ENCODE data around the gene WDR90.
A peak's percentile ranks its signal among the peaks of the same experiment; 100 is the strongest.

The WDR90 gene

DNA sequence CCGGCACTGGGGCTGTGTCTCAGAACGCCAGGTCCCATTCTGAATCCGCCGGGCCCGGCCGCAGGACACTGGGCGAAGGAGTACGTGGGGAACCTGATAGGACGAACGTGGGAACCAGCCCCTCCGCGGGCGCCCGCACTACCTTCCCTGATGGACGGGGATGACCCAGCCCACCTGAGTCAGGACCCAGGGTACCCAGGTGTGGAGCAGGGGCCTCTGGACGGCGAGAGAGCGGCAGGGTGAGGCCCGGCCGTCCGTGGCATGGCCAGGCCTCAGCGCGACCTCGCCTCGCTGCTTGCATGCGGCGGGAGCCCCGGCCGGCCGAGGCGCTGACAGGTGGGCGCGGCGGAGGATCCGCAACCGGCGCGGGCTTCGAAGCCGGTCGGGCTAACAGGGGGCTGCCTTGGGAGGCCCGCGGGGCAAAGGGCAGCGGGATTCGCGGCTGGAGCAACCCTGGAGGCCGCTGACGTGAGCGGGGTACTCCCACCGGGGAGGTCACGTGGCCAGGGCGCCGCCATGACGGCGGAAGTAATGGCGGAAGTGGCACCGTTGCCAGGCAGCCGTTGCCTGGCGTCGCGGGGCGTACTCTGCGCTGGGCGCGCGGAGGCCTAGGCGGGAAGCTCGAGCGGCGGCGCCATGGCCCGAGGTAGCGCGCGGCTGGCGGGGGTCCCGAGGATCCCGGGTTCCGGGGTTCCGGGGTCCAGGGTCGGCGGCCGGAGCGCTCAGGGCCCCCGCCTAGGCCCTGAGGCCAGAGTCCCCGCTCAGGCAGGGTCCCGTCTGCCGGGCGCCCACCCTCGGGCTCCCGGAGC lies at the start of gene WDR90:
WDR90 (plus strand) TSS at position 585 of the 809 bp plus-strand sequence; CDS start at position 637, 52 bp downstream.
- TF ChIP-seq, protein P1, sequence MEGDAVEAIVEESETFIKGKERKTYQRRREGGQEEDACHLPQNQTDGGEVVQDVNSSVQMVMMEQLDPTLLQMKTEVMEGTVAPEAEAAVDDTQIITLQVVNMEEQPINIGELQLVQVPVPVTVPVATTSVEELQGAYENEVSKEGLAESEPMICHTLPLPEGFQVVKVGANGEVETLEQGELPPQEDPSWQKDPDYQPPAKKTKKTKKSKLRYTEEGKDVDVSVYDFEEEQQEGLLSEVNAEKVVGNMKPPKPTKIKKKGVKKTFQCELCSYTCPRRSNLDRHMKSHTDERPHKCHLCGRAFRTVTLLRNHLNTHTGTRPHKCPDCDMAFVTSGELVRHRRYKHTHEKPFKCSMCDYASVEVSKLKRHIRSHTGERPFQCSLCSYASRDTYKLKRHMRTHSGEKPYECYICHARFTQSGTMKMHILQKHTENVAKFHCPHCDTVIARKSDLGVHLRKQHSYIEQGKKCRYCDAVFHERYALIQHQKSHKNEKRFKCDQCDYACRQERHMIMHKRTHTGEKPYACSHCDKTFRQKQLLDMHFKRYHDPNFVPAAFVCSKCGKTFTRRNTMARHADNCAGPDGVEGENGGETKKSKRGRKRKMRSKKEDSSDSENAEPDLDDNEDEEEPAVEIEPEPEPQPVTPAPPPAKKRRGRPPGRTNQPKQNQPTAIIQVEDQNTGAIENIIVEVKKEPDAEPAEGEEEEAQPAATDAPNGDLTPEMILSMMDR (IDR thresholded peaks at IDR 0.05; ENCODE audit: extremely low read depth, insufficient read depth, missing control alignments): no peak
- peak; percentile 99 for DNase-seq (ENCODE audit: low spot score)
- in situ Hi-C loops (cut with MboI; ENCODE audit: low pct_unique_long_range_greater_than_20kb, low sequenced_read_pairs, unreplicated experiment): no loop called here

DNA sequence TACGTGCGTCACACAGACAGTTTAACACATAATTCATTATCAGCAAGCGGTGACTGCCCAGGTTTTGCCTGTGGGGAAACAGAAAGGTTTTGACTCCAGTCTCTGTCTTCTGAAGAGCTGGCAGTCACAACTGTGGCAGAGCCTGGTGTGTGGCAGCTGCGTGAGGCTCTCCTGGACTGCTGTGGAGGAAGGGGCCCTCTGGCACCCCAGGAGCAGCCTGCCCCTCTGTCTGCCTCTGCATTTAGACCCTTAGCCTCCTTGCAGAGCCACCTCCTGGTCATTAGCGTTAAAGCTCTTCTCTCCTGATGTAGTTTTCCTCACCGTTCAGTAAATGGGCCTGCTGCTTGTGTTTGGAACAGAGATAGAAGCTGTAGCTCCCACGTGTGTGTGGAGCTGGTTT lies 48.4 kb upstream of the WDR90 start:
- no peak for DNase-seq (ENCODE audit: low spot score)
- in situ Hi-C loops (cut with MboI; ENCODE audit: low pct_unique_long_range_greater_than_20kb, low sequenced_read_pairs, unreplicated experiment): no loop called here
- TF ChIP-seq, protein P1 (IDR thresholded peaks at IDR 0.05; ENCODE audit: extremely low read depth, insufficient read depth, missing control alignments): peak; percentile 29

DNA sequence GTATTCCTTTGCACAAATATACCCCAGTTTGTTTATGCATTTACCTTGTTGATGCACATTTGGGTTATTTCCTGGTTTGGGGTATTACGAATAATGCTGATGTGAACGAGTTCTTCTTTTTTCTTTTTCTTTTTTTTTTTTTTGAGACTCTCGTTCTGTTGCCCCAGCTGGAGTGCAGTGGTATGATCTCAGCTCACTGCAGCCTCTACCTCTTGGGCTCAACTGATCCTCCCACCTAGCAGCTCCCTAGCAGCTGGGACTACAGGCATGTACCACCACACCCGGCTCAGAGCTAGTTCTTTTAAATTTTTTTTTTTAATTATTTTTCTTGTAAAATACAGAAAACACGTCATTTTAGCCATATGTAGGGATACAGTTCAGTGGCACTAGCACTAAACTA lies 45.2 kb upstream of the WDR90 start:
- DNase-seq (ENCODE audit: low spot score): no peak
- in situ Hi-C loops (cut with MboI; ENCODE audit: low pct_unique_long_range_greater_than_20kb, low sequenced_read_pairs, unreplicated experiment): no loop called here
- TF ChIP-seq, protein P1 (IDR thresholded peaks at IDR 0.05; ENCODE audit: extremely low read depth, insufficient read depth, missing control alignments): no peak

DNA sequence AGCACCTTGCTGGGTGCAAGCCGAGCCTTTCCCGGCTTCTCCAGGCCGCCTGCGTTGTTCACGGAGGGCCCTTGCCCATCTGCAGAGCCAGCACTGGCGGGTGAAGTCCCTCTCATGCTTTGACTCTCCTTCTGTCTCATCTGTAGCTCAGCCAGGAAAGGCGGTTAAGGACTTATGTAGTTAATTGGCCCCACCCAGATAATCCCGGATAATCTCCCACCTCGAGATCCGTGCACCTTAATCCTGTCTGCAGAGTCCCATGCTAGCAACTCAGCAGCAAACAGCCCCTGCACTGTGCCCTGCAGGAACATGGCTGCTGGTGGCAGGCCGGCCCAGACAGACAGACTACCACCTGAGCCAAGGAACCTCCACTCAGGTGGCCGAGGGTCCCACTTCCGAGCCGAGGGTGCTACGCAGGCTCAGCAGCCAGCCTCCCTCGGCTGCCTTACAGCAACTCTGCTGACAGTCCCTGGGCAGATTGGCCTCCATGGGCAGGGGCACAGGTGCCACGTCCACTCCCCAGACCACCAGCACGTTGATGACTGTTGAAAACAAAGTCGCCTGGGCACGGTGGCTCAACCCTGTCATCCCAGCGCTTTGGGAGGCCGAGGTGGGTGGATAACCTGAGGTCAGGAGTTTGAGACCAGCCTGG lies 42.4 kb upstream of the WDR90 start:
- in situ Hi-C loops (cut with MboI; ENCODE audit: low pct_unique_long_range_greater_than_20kb, low sequenced_read_pairs, unreplicated experiment): no loop called here
- no peak for DNase-seq (ENCODE audit: low spot score)
- TF ChIP-seq, protein P1 (IDR thresholded peaks at IDR 0.05; ENCODE audit: extremely low read depth, insufficient read depth, missing control alignments): no peak

DNA sequence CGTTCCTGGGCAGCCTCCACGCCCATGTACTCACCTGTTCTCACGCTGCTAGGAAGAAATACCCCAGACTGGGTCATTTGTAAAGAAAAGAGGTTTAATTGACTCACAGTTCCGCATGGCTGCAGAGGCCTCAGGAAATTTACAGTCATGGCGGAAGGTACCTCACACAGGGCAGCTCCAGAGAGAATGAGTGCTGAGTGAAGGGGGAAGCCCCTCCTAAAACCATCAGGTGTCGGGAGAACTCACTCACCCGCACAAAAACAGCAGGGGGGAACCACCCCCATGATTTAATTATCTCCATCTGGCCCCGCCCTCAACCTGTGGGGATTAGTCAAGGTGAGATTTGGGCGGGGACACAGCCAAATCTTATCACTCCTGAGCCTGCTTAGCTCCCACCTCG lies 41.1 kb upstream of the WDR90 start:
- no peak for DNase-seq (ENCODE audit: low spot score)
- in situ Hi-C loops (cut with MboI; ENCODE audit: low pct_unique_long_range_greater_than_20kb, low sequenced_read_pairs, unreplicated experiment): no loop called here
- TF ChIP-seq, protein P1 (IDR thresholded peaks at IDR 0.05; ENCODE audit: extremely low read depth, insufficient read depth, missing control alignments): no peak

DNA sequence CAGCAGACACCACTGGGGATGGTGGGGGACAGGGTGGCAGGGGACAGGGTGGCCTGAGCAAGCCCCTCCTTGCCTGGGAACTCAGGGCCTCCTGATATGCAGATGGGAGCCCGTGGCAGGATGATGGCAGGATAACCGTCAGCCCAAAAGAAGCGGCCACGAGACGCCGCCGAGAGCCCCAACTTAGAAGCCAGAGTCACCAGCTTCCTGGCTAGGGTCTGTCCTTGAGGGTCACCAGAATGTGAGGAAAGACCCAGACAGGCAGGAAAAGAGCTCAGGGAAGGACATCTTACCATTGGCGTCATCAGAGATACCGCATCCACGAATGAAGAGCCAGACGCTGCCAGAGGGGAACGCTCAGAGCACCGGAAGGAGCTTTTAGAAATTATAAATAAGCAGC lies 39.8 kb upstream of the WDR90 start:
- in situ Hi-C loops (cut with MboI; ENCODE audit: low pct_unique_long_range_greater_than_20kb, low sequenced_read_pairs, unreplicated experiment): no loop called here

More for the DNA sequence above, 39.8 kb upstream of the WDR90 start:
- no peak for DNase-seq (ENCODE audit: low spot score)
- TF ChIP-seq, protein P1 (IDR thresholded peaks at IDR 0.05; ENCODE audit: extremely low read depth, insufficient read depth, missing control alignments): no peak
